PC-9 (cell line): ENCODE results near the gene EYS.

ENCODE experiments used
- EZH2 ChIP-seq: fragments of 200-600 bp; sonication (generic); IDR thresholded peaks from 2 replicates; pipeline ENCODE4 v1.8.0; 2017; ENCODE audit warnings: antibody characterized with exemption, low read depth
- TF ChIP-seq, protein P1 (sequence below): fragments of 200-600 bp; sonication (generic); conservative IDR thresholded peaks from 2 replicates; pipeline ENCODE4 v1.6.1; 2017; ENCODE audit warnings: mixed run types, antibody characterized with exemption, mild to moderate bottlenecking, moderate library complexity

GRCh38 chr6:63964366-63964765 lies 1742.7 kb downstream of the EYS start:
- no peak for TF ChIP-seq EZH2
- TF ChIP-seq, protein P1, sequence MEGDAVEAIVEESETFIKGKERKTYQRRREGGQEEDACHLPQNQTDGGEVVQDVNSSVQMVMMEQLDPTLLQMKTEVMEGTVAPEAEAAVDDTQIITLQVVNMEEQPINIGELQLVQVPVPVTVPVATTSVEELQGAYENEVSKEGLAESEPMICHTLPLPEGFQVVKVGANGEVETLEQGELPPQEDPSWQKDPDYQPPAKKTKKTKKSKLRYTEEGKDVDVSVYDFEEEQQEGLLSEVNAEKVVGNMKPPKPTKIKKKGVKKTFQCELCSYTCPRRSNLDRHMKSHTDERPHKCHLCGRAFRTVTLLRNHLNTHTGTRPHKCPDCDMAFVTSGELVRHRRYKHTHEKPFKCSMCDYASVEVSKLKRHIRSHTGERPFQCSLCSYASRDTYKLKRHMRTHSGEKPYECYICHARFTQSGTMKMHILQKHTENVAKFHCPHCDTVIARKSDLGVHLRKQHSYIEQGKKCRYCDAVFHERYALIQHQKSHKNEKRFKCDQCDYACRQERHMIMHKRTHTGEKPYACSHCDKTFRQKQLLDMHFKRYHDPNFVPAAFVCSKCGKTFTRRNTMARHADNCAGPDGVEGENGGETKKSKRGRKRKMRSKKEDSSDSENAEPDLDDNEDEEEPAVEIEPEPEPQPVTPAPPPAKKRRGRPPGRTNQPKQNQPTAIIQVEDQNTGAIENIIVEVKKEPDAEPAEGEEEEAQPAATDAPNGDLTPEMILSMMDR = no peak
